HK-2 (cell line): ENCODE results near the gene CD74.

Source experiments
- DNase-seq: peaks from one replicate; pipeline ENCODE4 v3.0.0-alpha.2; 2018; ENCODE audit not compliant: unreplicated experiment

The CD74 gene

DNA sequence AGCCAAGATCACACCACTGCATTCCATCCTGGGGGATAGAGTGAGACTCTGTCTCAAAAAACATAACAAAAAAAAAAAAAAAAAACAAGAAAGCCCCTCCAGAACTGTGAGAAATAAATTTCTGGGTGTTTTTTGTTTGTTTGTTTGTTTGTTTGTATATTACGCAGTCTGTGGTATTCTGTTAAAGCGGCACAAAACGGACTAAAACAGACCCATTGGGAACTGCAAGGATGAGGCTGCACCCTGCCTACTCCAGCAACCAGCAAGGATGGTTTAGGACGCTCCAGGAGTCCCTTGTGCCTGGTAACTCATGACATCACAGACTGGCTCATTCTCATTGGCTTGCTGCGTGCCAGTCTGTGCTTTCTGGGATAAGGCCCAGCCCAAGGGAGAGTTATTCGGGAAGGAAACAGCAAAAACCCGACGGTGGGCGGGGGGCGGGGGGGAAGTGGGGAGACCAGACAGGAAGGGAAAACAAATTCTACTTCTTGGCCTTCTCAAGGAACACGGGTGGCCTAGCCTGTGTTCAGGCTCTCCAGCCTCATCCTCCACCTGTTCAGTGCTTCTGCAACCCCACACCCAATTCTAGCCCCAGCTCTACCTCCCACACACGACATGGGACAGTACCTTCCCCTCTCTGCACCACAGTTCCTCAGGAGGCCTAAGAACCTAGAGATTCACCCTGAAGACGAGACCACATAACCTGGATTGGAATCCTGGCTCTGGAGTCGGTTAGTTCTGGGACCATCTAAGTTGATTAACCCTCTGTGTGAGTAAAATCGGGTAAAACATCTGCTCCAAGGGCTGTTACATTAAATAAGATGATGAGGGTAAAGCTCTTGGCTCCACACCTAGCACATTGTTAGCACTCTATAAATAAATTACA, 2.8 kb downstream of the CD74 start:
- peak; percentile 62 for DNase-seq

DNA sequence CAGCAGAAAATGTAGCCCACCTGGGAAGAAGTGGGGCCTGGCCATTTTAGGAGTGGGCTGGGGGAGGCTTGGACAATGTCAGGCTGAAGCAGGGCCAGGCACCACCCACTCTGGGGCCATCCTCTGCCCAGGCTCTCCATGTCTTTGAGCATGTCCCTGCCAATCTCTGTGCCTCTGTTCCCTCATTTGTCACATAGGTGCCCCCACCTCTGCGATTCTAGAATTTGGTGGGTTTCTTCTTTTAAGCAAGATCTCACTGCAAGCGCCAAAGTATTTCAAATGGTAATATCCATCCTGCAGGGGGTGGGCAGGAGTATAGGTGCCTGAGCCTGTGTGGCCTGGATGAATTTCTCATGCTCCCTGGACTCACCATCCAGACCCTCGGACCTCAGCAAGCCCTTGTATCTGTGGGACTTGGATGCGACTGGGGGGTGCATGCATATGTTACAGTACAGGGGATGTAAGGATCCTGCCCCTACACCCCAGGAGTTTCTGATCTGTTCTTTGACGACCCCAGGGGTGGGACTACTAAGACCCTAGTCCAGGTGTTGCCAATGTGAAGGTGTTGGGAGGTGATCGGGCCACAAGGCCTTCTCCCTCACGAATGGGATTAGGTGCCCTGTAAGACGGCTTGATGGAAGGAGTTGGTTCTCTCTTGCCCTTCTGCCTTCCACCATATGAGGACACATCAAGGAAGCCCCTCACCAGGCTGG, 4.3 kb downstream of the CD74 start:
- no peak for DNase-seq

- DNase-seq = no peak
Measured at GRCh38 chr5:150407096-150407720, 5.5 kb downstream of the CD74 start.

- DNase-seq = no peak
Measured at GRCh38 chr5:150406723-150407095, 6.0 kb downstream of the CD74 start.

GRCh38 chr5:150406103-150406722, 6.5 kb downstream of the CD74 start:
- DNase-seq = no peak

GRCh38 chr5:150404941-150405816, 7.5 kb downstream of the CD74 start:
- DNase-seq = no peak

- DNase-seq = no peak
Measured at GRCh38 chr5:150404535-150404934, 8.2 kb downstream of the CD74 start.

- DNase-seq = no peak
Measured at GRCh38 chr5:150404121-150404520, 8.6 kb downstream of the CD74 start.

GRCh38 chr5:150402901-150403342, 9.8 kb downstream of the CD74 start:
- no peak for DNase-seq

GRCh38 chr5:150402229-150402773, 10.4 kb downstream of the CD74 start:
- no peak for DNase-seq

- no peak for DNase-seq
Measured at GRCh38 chr5:150401376-150402228, 11.1 kb downstream of the CD74 start.

DNA sequence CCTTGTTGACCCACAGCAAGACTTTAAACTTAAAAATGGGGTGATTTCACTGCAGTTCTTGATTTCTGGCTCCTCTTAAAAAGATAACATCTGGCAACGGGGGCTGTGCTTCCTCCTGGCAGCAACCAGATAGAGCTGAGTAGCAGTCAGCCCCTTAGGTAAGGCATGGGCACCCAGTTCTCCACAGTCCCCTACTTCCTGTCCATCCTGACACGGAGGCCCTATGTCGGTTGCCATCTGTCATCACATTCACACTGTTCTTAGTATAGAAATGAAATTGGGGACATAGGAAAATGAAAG, 11.7 kb downstream of the CD74 start:
- no peak for DNase-seq

GRCh38 chr5:150400316-150401075, 12.2 kb downstream of the CD74 start:
- DNase-seq = no peak

- DNase-seq = no peak
Measured at GRCh38 chr5:150399524-150400211, 13.0 kb downstream of the CD74 start.

- DNase-seq = no peak
Measured at GRCh38 chr5:150398722-150399523, 13.8 kb downstream of the CD74 start.

DNA sequence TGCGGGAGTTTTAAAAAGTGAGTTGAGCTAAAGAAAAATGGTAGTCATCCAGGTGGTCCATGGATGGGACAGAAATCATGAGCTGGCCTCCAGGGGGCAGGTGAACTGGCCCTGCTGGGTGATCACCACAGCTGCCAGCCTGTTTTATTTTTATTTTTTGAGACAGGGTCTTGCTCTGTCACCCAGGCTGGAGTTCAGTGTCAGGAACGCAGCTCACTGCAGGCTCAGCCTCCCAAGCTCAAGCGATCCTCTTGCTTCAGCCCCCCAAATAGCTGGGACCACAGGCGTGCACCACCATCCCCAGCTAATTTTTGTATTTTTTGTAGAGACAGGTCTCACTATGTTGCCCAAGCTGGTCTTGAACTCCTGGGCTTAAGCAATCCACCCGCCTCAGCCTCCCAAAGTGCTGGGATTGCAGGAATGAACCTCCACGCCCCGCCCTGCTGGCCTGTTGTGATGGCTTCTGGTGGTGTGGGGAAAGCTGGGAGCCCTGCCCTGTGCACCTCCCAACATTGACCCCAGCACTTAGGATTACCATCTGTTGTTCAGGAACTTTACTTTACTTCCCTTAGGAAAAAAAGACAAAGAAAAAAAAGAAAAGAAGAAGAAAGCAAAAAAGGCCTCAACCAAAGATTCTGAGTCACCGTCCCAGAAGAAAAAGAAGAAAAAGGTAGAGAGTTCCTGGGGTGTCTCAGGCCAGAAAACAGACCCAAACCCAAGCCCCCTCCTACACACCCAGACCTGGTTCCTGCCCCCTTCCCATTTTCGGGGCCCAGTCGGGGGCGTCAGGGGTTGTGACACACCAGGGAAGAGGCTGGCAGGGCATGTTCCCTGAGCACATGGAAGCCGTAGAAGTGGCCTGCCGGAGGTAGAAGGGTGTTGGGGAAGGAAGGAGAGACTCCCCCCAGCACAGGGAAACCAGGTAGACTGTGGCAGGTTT, 14.7 kb downstream of the CD74 start:
- no peak for DNase-seq
